Uterus (tissue), 2 donors: ENCODE data around the gene ADGRL4.

Experiments used
- POLR2A ChIP-seq, 2 donors: fragments of 450-650 bp; IDR thresholded peaks; one replicate each; pipeline ENCODE4 v1.6.1; 2016; ENCODE audit warnings: antibody characterized with exemption in 2 of 2, mild to moderate bottlenecking in 1 of 2, moderate library complexity in 1 of 2
- TF ChIP-seq, protein P1 (sequence below), 4 experiments: fragments of 200-600 bp in 2 of 4; fragments of 450-650 bp in 2 of 4; sonication (generic) in 2 of 4; IDR thresholded peaks; one replicate each; pipeline ENCODE4 v1.5.1; 2016 to 2019; ENCODE audit warnings: antibody characterized with exemption in 4 of 4, mild to moderate bottlenecking in 2 of 4, moderate library complexity in 1 of 4

- TF ChIP-seq, protein P1, sequence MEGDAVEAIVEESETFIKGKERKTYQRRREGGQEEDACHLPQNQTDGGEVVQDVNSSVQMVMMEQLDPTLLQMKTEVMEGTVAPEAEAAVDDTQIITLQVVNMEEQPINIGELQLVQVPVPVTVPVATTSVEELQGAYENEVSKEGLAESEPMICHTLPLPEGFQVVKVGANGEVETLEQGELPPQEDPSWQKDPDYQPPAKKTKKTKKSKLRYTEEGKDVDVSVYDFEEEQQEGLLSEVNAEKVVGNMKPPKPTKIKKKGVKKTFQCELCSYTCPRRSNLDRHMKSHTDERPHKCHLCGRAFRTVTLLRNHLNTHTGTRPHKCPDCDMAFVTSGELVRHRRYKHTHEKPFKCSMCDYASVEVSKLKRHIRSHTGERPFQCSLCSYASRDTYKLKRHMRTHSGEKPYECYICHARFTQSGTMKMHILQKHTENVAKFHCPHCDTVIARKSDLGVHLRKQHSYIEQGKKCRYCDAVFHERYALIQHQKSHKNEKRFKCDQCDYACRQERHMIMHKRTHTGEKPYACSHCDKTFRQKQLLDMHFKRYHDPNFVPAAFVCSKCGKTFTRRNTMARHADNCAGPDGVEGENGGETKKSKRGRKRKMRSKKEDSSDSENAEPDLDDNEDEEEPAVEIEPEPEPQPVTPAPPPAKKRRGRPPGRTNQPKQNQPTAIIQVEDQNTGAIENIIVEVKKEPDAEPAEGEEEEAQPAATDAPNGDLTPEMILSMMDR (IDR thresholded peaks at IDR 0.05), result no peak
- TF ChIP-seq POLR2A (IDR thresholded peaks at IDR 0.05), result no peak
These were observed 57.3 kb downstream of the ADGRL4 start for GRCh38 chr1:78949227-78949626.
